Measurements from ENCODE around the gene HDAC10. TPM values are rescaled to one million over a fixed set of nuclear protein-coding genes. Genes with fewer than 3 reads are reported as not detected.

HDAC10 gene
- total RNA-seq, 1 donor from 2014 or later, result 42.1 TPM

DNA sequence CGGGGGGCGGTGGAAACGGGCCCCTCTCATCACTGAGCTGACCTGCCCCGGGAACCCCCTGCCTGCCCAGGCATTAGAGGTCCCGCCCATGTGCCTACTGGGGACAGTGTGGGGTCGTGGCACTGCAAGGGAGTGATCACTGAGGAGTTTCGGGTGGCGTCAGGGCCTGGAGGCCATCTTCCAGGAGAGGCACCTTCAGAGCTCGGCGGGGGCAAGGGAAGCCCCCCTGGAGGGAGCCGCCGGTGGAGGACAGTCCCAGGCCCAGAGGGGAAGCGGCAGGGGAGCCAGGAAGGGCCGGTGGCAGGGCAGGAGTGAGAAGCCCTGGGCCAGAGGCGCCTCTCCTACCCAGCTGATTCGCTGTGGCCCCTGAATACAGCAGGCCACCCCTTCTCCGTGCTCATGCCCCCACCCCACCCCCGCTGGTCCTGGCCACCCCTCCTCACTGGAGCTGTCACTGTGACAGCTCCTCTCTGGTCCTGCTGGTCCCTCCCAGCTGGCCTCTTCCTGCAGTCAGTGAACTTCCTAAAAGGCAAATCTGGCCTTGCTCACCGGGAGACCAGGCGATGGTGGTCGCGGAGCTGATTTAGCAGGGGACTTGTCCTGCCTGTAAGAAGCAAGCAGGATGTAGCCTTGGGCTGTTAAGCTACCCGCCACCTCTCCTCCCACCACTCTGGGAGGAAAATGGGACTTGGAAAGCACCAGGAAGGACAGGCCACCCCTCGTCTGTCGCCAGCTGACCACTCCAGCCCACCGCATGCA, 21.2 kb upstream of the HDAC10 start:
- no peak for DNase-seq (ENCODE audit: low spot score)
- Mint-ChIP-seq H3K27me3 (ENCODE audit: unreplicated experiment) (peaks cover 7% of the 10 kb centered on the region), H3K36me3 (ENCODE audit: low read depth, unreplicated experiment) (peaks cover 4% of the 10 kb centered on the region), H3K9me3 (ENCODE audit: unreplicated experiment) (no peaks in the 10 kb centered on the region), H3K4me3 (ENCODE audit: unreplicated experiment) (no peak overlapping the region), H3K27ac (ENCODE audit: unreplicated experiment) (no peak overlapping the region), H3K4me1 (ENCODE audit: unreplicated experiment) (no peaks in the 10 kb centered on the region)
- TF ChIP-seq, protein P1, sequence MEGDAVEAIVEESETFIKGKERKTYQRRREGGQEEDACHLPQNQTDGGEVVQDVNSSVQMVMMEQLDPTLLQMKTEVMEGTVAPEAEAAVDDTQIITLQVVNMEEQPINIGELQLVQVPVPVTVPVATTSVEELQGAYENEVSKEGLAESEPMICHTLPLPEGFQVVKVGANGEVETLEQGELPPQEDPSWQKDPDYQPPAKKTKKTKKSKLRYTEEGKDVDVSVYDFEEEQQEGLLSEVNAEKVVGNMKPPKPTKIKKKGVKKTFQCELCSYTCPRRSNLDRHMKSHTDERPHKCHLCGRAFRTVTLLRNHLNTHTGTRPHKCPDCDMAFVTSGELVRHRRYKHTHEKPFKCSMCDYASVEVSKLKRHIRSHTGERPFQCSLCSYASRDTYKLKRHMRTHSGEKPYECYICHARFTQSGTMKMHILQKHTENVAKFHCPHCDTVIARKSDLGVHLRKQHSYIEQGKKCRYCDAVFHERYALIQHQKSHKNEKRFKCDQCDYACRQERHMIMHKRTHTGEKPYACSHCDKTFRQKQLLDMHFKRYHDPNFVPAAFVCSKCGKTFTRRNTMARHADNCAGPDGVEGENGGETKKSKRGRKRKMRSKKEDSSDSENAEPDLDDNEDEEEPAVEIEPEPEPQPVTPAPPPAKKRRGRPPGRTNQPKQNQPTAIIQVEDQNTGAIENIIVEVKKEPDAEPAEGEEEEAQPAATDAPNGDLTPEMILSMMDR (IDR thresholded peaks at IDR 0.05; ENCODE audit: unreplicated experiment), result no peak

DNA sequence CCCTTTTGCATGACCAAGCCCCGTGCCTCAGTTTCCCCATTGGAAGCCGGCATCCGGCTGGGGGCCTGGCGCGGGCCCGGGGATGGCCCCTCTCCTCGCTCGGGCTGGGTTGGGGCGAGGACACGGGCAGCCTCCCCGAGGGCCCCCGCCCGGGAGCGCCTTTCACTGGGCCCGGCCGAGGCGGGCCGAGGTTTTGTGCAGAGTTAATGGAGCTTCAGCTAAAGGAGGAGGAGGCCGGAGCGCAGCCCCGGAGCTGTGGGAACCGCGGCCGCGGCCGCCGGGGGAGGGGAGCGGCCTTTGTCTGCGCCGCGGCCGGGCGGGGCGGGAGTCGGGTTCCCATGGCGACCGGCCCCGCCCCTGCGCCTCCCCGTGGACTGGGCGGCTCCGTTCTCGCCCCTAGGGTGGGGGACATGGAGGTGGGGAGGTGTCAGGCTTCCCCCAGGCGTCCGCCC, 20.5 kb upstream of the HDAC10 start:
- TF ChIP-seq, protein P1 (IDR thresholded peaks at IDR 0.05; ENCODE audit: unreplicated experiment), result no peak
- Mint-ChIP-seq H3K4me1 (ENCODE audit: unreplicated experiment) (no peaks in the 10 kb centered on the region), H3K36me3 (ENCODE audit: low read depth, unreplicated experiment) (peaks cover 4% of the 10 kb centered on the region), H3K27ac (ENCODE audit: unreplicated experiment) (no peak overlapping the region), H3K9me3 (ENCODE audit: unreplicated experiment) (no peaks in the 10 kb centered on the region), H3K4me3 (ENCODE audit: unreplicated experiment) (no peak overlapping the region), H3K27me3 (ENCODE audit: unreplicated experiment) (peaks cover 2% of the 10 kb centered on the region)
- peak; percentile 69 for DNase-seq (ENCODE audit: low spot score)

- Mint-ChIP-seq H3K27me3 (ENCODE audit: unreplicated experiment) (peaks cover 3% of the 10 kb centered on the region), H3K36me3 (ENCODE audit: low read depth, unreplicated experiment) (peaks cover 3% of the 10 kb centered on the region), H3K9me3 (ENCODE audit: unreplicated experiment) (no peaks in the 10 kb centered on the region), H3K4me1 (ENCODE audit: unreplicated experiment) (no peaks in the 10 kb centered on the region), H3K27ac (ENCODE audit: unreplicated experiment) (peak overlapping the region; percentile 64), H3K4me3 (ENCODE audit: unreplicated experiment) (peak overlapping the region; percentile 81)
- TF ChIP-seq, protein P1 (IDR thresholded peaks at IDR 0.05; ENCODE audit: unreplicated experiment), result no peak
- peak; percentile 81 for DNase-seq (ENCODE audit: low spot score)
These were observed 19.8 kb upstream of the HDAC10 start for GRCh38 chr22:50270666-50271394.

DNA sequence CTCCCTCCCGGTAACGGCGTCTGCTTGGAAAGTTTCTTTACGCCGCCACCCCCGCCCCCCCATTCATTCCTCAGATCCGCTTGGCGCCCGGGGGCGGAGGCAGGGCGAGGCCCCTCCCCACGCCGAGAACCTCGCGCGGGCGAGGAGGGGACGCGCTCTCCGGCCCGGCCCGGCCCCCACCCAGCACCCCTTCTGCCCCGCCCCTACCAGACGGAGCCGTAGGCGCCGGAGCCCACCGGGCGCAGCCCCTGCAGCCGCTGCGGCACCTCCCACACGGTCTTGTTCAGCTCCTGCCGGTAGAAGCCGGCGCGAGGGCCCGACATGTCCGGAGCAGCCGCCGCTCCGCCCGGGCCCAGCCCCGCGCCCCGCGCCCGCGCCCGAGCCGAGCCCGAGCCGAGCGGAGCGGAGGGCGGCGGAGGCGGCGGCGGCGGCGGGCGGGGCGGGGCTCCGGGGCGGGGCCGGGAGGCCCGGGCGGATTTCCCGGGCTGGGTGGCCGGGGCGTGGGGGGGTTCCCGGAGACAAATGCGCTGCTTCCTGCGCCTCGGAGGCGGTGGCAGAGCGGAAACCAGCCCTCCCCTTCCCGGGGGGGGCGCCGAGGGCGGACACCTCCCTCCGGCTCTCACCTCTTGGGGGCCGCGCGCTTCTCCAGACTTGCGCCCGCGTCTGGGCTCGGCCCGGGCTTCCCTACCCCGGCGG, 19.1 kb upstream of the HDAC10 start, which contains the start of gene MAPK11:
Gene MAPK11 (minus strand): TSS at position 411 of the 696 bp plus-strand sequence. CDS start 88 bp downstream, at position 323.
- TF ChIP-seq, protein P1 (IDR thresholded peaks at IDR 0.05; ENCODE audit: unreplicated experiment), result no peak
- Mint-ChIP-seq H3K36me3 (ENCODE audit: low read depth, unreplicated experiment) (peaks cover 3% of the 10 kb centered on the region), H3K27me3 (ENCODE audit: unreplicated experiment) (peaks cover 6% of the 10 kb centered on the region), H3K4me3 (ENCODE audit: unreplicated experiment) (peak within 1 kb of the TSS; percentile 83), H3K9me3 (ENCODE audit: unreplicated experiment) (no peaks in the 10 kb centered on the region), H3K4me1 (ENCODE audit: unreplicated experiment) (peaks cover 2% of the 10 kb centered on the region), H3K27ac (ENCODE audit: unreplicated experiment) (peak within 1 kb of the TSS; percentile 64)
- DNase-seq (ENCODE audit: low spot score), result no peak

All from endothelial cell (in vitro differentiated cells).